Measurements from ENCODE around the gene FAM131A.
A peak's percentile ranks its signal among the peaks of the same experiment; 100 is the strongest.

FAM131A gene

GRCh38 chr3:184360929-184361531, 23.6 kb downstream of the FAM131A start:
- H3K4me3 ChIP-seq (ENCODE audit: control insufficient read depth, low read depth, low read length): peak overlapping the region; percentile 66
- no peak for DNase-seq (ENCODE audit: low read depth)
- no peak for TF ChIP-seq CTCF (conservative IDR thresholded peaks at IDR 0.05; ENCODE audit: control insufficient read depth, insufficient read depth, low read depth, low read length)

- H3K4me3 ChIP-seq (ENCODE audit: control insufficient read depth, low read depth, low read length): peak within 1 kb of the TSS; percentile 85
- DNase-seq (ENCODE audit: low read depth): no peak
- no peak for TF ChIP-seq CTCF (conservative IDR thresholded peaks at IDR 0.05; ENCODE audit: control insufficient read depth, insufficient read depth, low read depth, low read length)
Measured at GRCh38 chr3:184361532-184361931, 24.1 kb downstream of the FAM131A start, which contains the start of the genes CLCN2 and POLR2H. CLCN2 (minus strand) TSS chr3:184361605; CDS start chr3:184361479, 126 bp downstream. POLR2H (plus strand) TSS chr3:184361710; CDS start chr3:184363493, 1,783 bp downstream.

- peak overlapping the region; percentile 85 for H3K4me3 ChIP-seq (ENCODE audit: control insufficient read depth, low read depth, low read length)
- TF ChIP-seq CTCF (conservative IDR thresholded peaks at IDR 0.05; ENCODE audit: control insufficient read depth, insufficient read depth, low read depth, low read length): no peak
- DNase-seq (ENCODE audit: low read depth): peak; percentile 53
Measured at GRCh38 chr3:184361932-184362667, 24.7 kb downstream of the FAM131A start.

- H3K4me3 ChIP-seq (ENCODE audit: control insufficient read depth, low read depth, low read length): peak overlapping the region; percentile 85
- DNase-seq (ENCODE audit: low read depth): peak; percentile 97
- TF ChIP-seq CTCF (conservative IDR thresholded peaks at IDR 0.05; ENCODE audit: control insufficient read depth, insufficient read depth, low read depth, low read length): peak; percentile 52
Measured at GRCh38 chr3:184362668-184363546, 25.5 kb downstream of the FAM131A start.

GRCh38 chr3:184366619-184367289, 29.4 kb downstream of the FAM131A start:
- no peak for TF ChIP-seq CTCF (conservative IDR thresholded peaks at IDR 0.05; ENCODE audit: control insufficient read depth, insufficient read depth, low read depth, low read length)
- H3K4me3 ChIP-seq (ENCODE audit: control insufficient read depth, low read depth, low read length): no peak overlapping the region
- peak; percentile 82 for DNase-seq (ENCODE audit: low read depth)

GRCh38 chr3:184368116-184368515, 30.7 kb downstream of the FAM131A start:
- no peak overlapping the region for H3K4me3 ChIP-seq (ENCODE audit: control insufficient read depth, low read depth, low read length)
- no peak for DNase-seq (ENCODE audit: low read depth)
- TF ChIP-seq CTCF (conservative IDR thresholded peaks at IDR 0.05; ENCODE audit: control insufficient read depth, insufficient read depth, low read depth, low read length): no peak
